ENCODE measurements around the gene ICAM4.

ICAM4 gene

GRCh38 chr19:10246511-10246910, 40.2 kb upstream of the ICAM4 start:
- TF ChIP-seq CTCF (conservative IDR thresholded peaks at IDR 0.05; ENCODE audit: low read depth), result no peak
- no peak for DNase-seq (ENCODE audit: low spot score)
- H3K27ac ChIP-seq, result no peak overlapping the region
- CTCF ChIA-PET, result interaction anchor here (0.6 to 1.4 kb wide), 2 partner anchors 12 to 177 kb away, joined by 3 to 4 read pairs; no protein-coding TSS in a partner anchor
- POLR2A ChIA-PET (ENCODE audit: low non-redundant PET), result no interaction called here

GRCh38 chr19:10251792-10252694, 34.7 kb upstream of the ICAM4 start, which contains the start of gene MRPL4:
Gene MRPL4, plus strand, starts transcription at chr19:10252214. Its CDS starts 40 bp downstream, at chr19:10252254.
- CTCF ChIA-PET, result interaction anchor here (0.6 kb wide), 1 partner anchor 38 kb away, joined by 4 read pairs; no protein-coding TSS in a partner anchor
- TF ChIP-seq CTCF (conservative IDR thresholded peaks at IDR 0.05; ENCODE audit: low read depth), result no peak

GRCh38 chr19:10252707-10253106, 34.0 kb upstream of the ICAM4 start:
- H3K27ac ChIP-seq, result peak overlapping the region; percentile 79
- CTCF ChIA-PET, result no interaction called here
- TF ChIP-seq CTCF (conservative IDR thresholded peaks at IDR 0.05; ENCODE audit: low read depth), result no peak
- DNase-seq (ENCODE audit: low spot score), result no peak
- POLR2A ChIA-PET (ENCODE audit: low non-redundant PET), result interaction anchor here (0.6 kb wide), 1 partner anchor 1326 kb away, joined by 5 read pairs; no protein-coding TSS in a partner anchor

More at GRCh38 chr19:10251792-10252694, 34.7 kb upstream of the ICAM4 start, which contains the start of gene MRPL4:
- POLR2A ChIA-PET (ENCODE audit: low non-redundant PET), result interaction anchor here (0.6 kb wide), 1 partner anchor 1326 kb away, joined by 5 read pairs; no protein-coding TSS in a partner anchor
- DNase-seq (ENCODE audit: low spot score), result peak; percentile 98
- peak within 1 kb of the TSS; percentile 79 for H3K27ac ChIP-seq

GRCh38 chr19:10254244-10254643, 32.5 kb upstream of the ICAM4 start:
- CTCF ChIA-PET, result no interaction called here
- POLR2A ChIA-PET (ENCODE audit: low non-redundant PET), result no interaction called here

GRCh38 chr19:10255358-10255757, 31.4 kb upstream of the ICAM4 start:
- peak overlapping the region; percentile 23; the same call in 1 of the 2 replicates for H3K27ac ChIP-seq
- ChIA-PET CTCF (interaction anchor here (0.7 kb wide), 1 partner anchor 148 kb away, joined by 4 read pairs; no protein-coding TSS in a partner anchor), POLR2A (ENCODE audit: low non-redundant PET) (no interaction called here)
- DNase-seq (ENCODE audit: low spot score), result no peak
- TF ChIP-seq CTCF (conservative IDR thresholded peaks at IDR 0.05; ENCODE audit: low read depth), result no peak

More at GRCh38 chr19:10254244-10254643, 32.5 kb upstream of the ICAM4 start:
- TF ChIP-seq CTCF (conservative IDR thresholded peaks at IDR 0.05; ENCODE audit: low read depth), result no peak
- no peak for DNase-seq (ENCODE audit: low spot score)
- H3K27ac ChIP-seq, result no peak overlapping the region

- CTCF ChIA-PET, result interaction anchor here (5.0 kb wide), 1 partner anchor 132 kb away, joined by 36 read pairs; no protein-coding TSS in a partner anchor
- DNase-seq (ENCODE audit: low spot score), result no peak
- POLR2A ChIA-PET (ENCODE audit: low non-redundant PET), result no interaction called here
- H3K27ac ChIP-seq, result peak overlapping the region; percentile 23
- TF ChIP-seq CTCF (conservative IDR thresholded peaks at IDR 0.05; ENCODE audit: low read depth), result no peak
Measured at GRCh38 chr19:10256551-10256950, 30.2 kb upstream of the ICAM4 start.
